H9 (cell line): ENCODE measurements around the gene TNFRSF21. TPM values are rescaled to one million over a fixed set of nuclear protein-coding genes. Genes with fewer than 3 reads are reported as not detected.

ENCODE experiments used
- DNase-seq: peaks from one replicate; pipeline ENCODE4 v3.0.0-alpha.2; 2017
- H2AFZ ChIP-seq: one replicate; pipeline ENCODE4 v1.6.1; 2013; ENCODE audit warnings: mild to moderate bottlenecking, low read length, control low read depth, moderate library complexity
- H2AK5ac ChIP-seq: 2 replicates; pipeline ENCODE4 v1.6.1; 2013; ENCODE audit warnings: low read length, control low read depth, mixed read lengths; ENCODE audit not compliant: insufficient read length
- H2BK120ac ChIP-seq: one replicate; pipeline ENCODE4 v1.6.1; 2013; ENCODE audit warnings: low read depth, mild to moderate bottlenecking, low read length, control low read depth, inconsistent platforms; ENCODE audit not compliant: poor library complexity, severe bottlenecking
- H2BK12ac ChIP-seq: 2 replicates; pipeline ENCODE4 v1.6.1; 2013; ENCODE audit warnings: low read length, control low read depth, mixed read lengths, low read depth; ENCODE audit not compliant: insufficient read length
- H2BK15ac ChIP-seq: 2 replicates; pipeline ENCODE4 v1.6.1; 2013; ENCODE audit warnings: low read depth, low read length, control low read depth
- H2BK20ac ChIP-seq: one replicate; pipeline ENCODE4 v1.6.1; 2013; ENCODE audit warnings: low read depth, mild to moderate bottlenecking, low read length, control low read depth, inconsistent platforms; ENCODE audit not compliant: poor library complexity, severe bottlenecking
- H2BK5ac ChIP-seq: 2 replicates; pipeline ENCODE4 v1.6.1; 2013; ENCODE audit warnings: low read length, control low read depth, mixed read lengths; ENCODE audit not compliant: insufficient read length
- H3K14ac ChIP-seq: 2 replicates; pipeline ENCODE4 v1.6.1; 2013; ENCODE audit warnings: low read length, control low read depth; ENCODE audit not compliant: insufficient read depth
- H3K18ac ChIP-seq: 2 replicates; pipeline ENCODE4 v1.6.1; 2013; ENCODE audit warnings: low read depth, mild to moderate bottlenecking, mixed read lengths, low read length, control low read depth; ENCODE audit not compliant: insufficient read length
- H3K23ac ChIP-seq: 2 replicates; pipeline ENCODE4 v1.6.1; 2013; ENCODE audit warnings: low read length, control low read depth, mixed read lengths, low read depth; ENCODE audit not compliant: insufficient read length
- H3K23me2 ChIP-seq: 2 replicates; pipeline ENCODE4 v1.6.1; 2013; ENCODE audit warnings: low read depth, mild to moderate bottlenecking, mixed read lengths, low read length, control low read depth; ENCODE audit not compliant: insufficient read length, poor library complexity, severe bottlenecking
- H3K27ac ChIP-seq: 2 replicates; pipeline ENCODE4 v1.5.1; 2013; ENCODE audit warnings: low read length, control low read depth, mixed read lengths, low read depth; ENCODE audit not compliant: insufficient read length
- H3K27me3 ChIP-seq: 2 replicates; pipeline ENCODE4 v1.6.1; 2013; ENCODE audit warnings: low read length, control low read depth, inconsistent platforms; ENCODE audit not compliant: insufficient read depth
- H3K4ac ChIP-seq: 2 replicates; pipeline ENCODE4 v1.6.1; 2013; ENCODE audit warnings: low read depth, mild to moderate bottlenecking, control low read depth, inconsistent platforms, low read length, moderate library complexity
- H3K4me1 ChIP-seq: 2 replicates; pipeline ENCODE4 v1.6.1; 2013; ENCODE audit warnings: low read length, control low read depth, inconsistent platforms; ENCODE audit not compliant: insufficient read depth
- H3K4me2 ChIP-seq: 2 replicates; pipeline ENCODE4 v1.6.1; 2013; ENCODE audit warnings: low read length, control low read depth, mixed read lengths; ENCODE audit not compliant: insufficient read length, insufficient read depth
- H3K56ac ChIP-seq: 2 replicates; pipeline ENCODE4 v1.6.1; 2013; ENCODE audit warnings: low read depth, mild to moderate bottlenecking, mixed read lengths, low read length, control low read depth; ENCODE audit not compliant: insufficient read length
- H3K79me1 ChIP-seq: 2 replicates; pipeline ENCODE4 v1.6.1; 2013; ENCODE audit warnings: low read depth, mild to moderate bottlenecking, moderate library complexity, low read length, control low read depth, inconsistent platforms; ENCODE audit not compliant: insufficient read depth, poor library complexity, severe bottlenecking
- H3K79me2 ChIP-seq: 2 replicates; pipeline ENCODE4 v1.6.1; 2013; ENCODE audit warnings: low read length, control low read depth, inconsistent platforms; ENCODE audit not compliant: insufficient read depth
- H3K9ac ChIP-seq: 2 replicates; pipeline ENCODE4 v1.6.1; 2013; ENCODE audit warnings: low read length, control low read depth, mixed read lengths; ENCODE audit not compliant: insufficient read length; ENCODE audit errors: extremely low read depth
- H3K9me3 ChIP-seq: one replicate; pipeline ENCODE4 v1.6.1; 2013; ENCODE audit warnings: low read depth, low read length, inconsistent platforms; ENCODE audit not compliant: control insufficient read depth
- H3T11ph ChIP-seq: one replicate; pipeline ENCODE4 v1.6.1; 2013; ENCODE audit warnings: mild to moderate bottlenecking, low read length, control low read depth, inconsistent platforms
- H4K20me1 ChIP-seq: one replicate; pipeline ENCODE4 v1.6.1; 2013; ENCODE audit not compliant: control insufficient read depth, insufficient read length, insufficient read depth
- H4K5ac ChIP-seq: 2 replicates; pipeline ENCODE4 v1.6.1; 2013; ENCODE audit warnings: low read depth, mild to moderate bottlenecking, mixed read lengths, low read length, control low read depth; ENCODE audit not compliant: insufficient read length
- H4K8ac ChIP-seq: replicated peaks from 2 replicates; pipeline ENCODE4 v1.6.1; 2013; ENCODE audit warnings: low read length, control low read depth, mixed read lengths, low read depth; ENCODE audit not compliant: insufficient read length
- H4K91ac ChIP-seq: 2 replicates; pipeline ENCODE4 v1.6.1; 2013; ENCODE audit warnings: low read depth, mild to moderate bottlenecking, moderate library complexity, mixed read lengths, low read length, control low read depth; ENCODE audit not compliant: insufficient read length
- H3K27ac Mint-ChIP-seq, 3 experiments: 2 replicates in 2 of 3; 3 replicates in 1 of 3; pipeline ENCODE4 v1.8.0; 2020 to 2021; ENCODE audit warnings: mixed read lengths in 3 of 3, mild to moderate bottlenecking in 1 of 3, moderate library complexity in 1 of 3
- H3K27me3 Mint-ChIP-seq: 2 replicates; pipeline ENCODE4 v1.8.0; 2021; ENCODE audit warnings: low read depth, mild to moderate bottlenecking, moderate library complexity, mixed read lengths
- H3K36me3 Mint-ChIP-seq, 3 experiments: 2 replicates in 2 of 3; 3 replicates in 1 of 3; pipeline ENCODE4 v1.8.0; 2020 to 2021; ENCODE audit warnings: low read depth in 3 of 3, mixed read lengths in 3 of 3; ENCODE audit not compliant: insufficient read depth in 1 of 3
- H3K4me1 Mint-ChIP-seq, 2 experiments: 2 replicates each; pipeline ENCODE4 v1.8.0; 2020; ENCODE audit warnings: mixed read lengths in 2 of 2
- H3K4me3 Mint-ChIP-seq, 2 experiments: 2 replicates in 1 of 2; 3 replicates in 1 of 2; pipeline ENCODE4 v1.8.0; 2020 to 2021; ENCODE audit warnings: mild to moderate bottlenecking in 2 of 2, mixed read lengths in 2 of 2, moderate library complexity in 1 of 2
- H3K9me3 Mint-ChIP-seq, 2 experiments: 2 replicates in 1 of 2; 3 replicates in 1 of 2; pipeline ENCODE4 v1.8.0; 2020; ENCODE audit warnings: mild to moderate bottlenecking in 2 of 2, mixed read lengths in 2 of 2, moderate library complexity in 1 of 2
- total RNA-seq: library from RNA; stranded (reverse); gene quantifications from 2 replicates; pipeline ENCODE4 v1.2.1, GENCODE V29; 2021
- TF ChIP-seq, protein P1 (sequence below): fragments of 200-600 bp; sonication (generic); conservative IDR thresholded peaks from 3 replicates; pipeline ENCODE4 v1.8.0; 2021; ENCODE audit warnings: antibody characterized with exemption, mild to moderate bottlenecking

TNFRSF21 gene
- total RNA-seq, 1 experiment from 2014 or later: 39.1 TPM

DNA sequence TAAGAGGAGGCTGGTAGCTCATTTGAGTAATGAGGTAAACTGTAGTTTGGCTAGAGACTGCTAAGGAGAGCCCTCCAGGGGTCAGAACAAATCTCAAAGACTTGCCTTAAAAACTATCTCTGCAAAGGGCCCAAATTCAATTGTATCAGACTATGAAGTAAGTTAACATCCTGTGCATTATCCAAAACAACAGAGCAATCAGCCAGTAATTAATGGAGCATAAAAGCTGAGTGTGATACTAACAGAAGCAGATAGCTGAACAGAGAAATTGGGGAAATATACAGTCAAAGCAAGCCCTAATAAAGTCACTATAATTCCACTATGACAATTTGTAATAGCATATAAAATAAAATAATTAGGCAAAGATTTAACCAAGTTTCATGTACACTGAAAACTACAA lies 45.8 kb upstream of the TNFRSF21 start:
- H4K8ac ChIP-seq: no peak overlapping the region
- no peak overlapping the region for H3K9ac ChIP-seq
- H3K23me2 ChIP-seq: no peaks in the 10 kb centered on the region
- no peak overlapping the region for H4K91ac ChIP-seq
- no peak overlapping the region for H3K4me3 Mint-ChIP-seq
- H2BK5ac ChIP-seq: no peak overlapping the region
- H2AK5ac ChIP-seq: no peak overlapping the region
- peaks cover 35 to 37% of the 10 kb centered on the region in 2 experiments for H3K4me1 Mint-ChIP-seq
- H3T11ph ChIP-seq: no peak overlapping the region
- no peaks in the 10 kb centered on the region for H3K79me1 ChIP-seq
- TF ChIP-seq, protein P1, sequence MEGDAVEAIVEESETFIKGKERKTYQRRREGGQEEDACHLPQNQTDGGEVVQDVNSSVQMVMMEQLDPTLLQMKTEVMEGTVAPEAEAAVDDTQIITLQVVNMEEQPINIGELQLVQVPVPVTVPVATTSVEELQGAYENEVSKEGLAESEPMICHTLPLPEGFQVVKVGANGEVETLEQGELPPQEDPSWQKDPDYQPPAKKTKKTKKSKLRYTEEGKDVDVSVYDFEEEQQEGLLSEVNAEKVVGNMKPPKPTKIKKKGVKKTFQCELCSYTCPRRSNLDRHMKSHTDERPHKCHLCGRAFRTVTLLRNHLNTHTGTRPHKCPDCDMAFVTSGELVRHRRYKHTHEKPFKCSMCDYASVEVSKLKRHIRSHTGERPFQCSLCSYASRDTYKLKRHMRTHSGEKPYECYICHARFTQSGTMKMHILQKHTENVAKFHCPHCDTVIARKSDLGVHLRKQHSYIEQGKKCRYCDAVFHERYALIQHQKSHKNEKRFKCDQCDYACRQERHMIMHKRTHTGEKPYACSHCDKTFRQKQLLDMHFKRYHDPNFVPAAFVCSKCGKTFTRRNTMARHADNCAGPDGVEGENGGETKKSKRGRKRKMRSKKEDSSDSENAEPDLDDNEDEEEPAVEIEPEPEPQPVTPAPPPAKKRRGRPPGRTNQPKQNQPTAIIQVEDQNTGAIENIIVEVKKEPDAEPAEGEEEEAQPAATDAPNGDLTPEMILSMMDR: no peak
- no peak overlapping the region for H3K27ac Mint-ChIP-seq
- H2BK12ac ChIP-seq: no peak overlapping the region
- peak overlapping the region; percentile 9 for H2AFZ ChIP-seq
- no peak overlapping the region for H2BK15ac ChIP-seq
- no peak overlapping the region for H2BK20ac ChIP-seq
- no peaks in the 10 kb centered on the region for H3K9me3 ChIP-seq
- no peaks in the 10 kb centered on the region for H3K27me3 ChIP-seq
- no peak for DNase-seq
- no peak overlapping the region for H2BK120ac ChIP-seq
- no peak overlapping the region for H3K23ac ChIP-seq
- H3K9me3 Mint-ChIP-seq: peaks cover 0 to 6% of the 10 kb centered on the region in 2 experiments; a peak in 1 of 5 replicates
- peaks cover 0 to 11% (median 0%) of the 10 kb centered on the region in 3 experiments; a peak in 2 of 7 replicates for H3K36me3 Mint-ChIP-seq
- H4K20me1 ChIP-seq: no peaks in the 10 kb centered on the region
- H3K18ac ChIP-seq: no peak overlapping the region
- H3K14ac ChIP-seq: no peak overlapping the region
- H3K4me2 ChIP-seq: no peak overlapping the region
- no peak overlapping the region for H3K56ac ChIP-seq
- H3K4me1 ChIP-seq: peaks cover 2% of the 10 kb centered on the region; the same call in 1 of the 2 replicates
- 0 out of 2 replicates have a peak, but pooled peaks cover 1% of the 10 kb centered on the region for H3K27me3 Mint-ChIP-seq
- no peaks in the 10 kb centered on the region for H3K79me2 ChIP-seq
- no peak overlapping the region for H3K27ac ChIP-seq
- no peak overlapping the region for H4K5ac ChIP-seq
- no peak overlapping the region for H3K4ac ChIP-seq
